22Rv1 (cell line): ENCODE measurements around the gene PEAK1.

Experiments used
- H3K27ac ChIP-seq: fragments of 450-650 bp; 2 replicates; pipeline ENCODE4 v1.5.1; 2017
- ZFX ChIP-seq: fragments of 450-650 bp; IDR thresholded peaks from 2 replicates; pipeline ENCODE4 v1.6.1; 2017; ENCODE audit warnings: antibody characterized with exemption, borderline replicate concordance
- TF ChIP-seq, protein P1 (sequence below): fragments of 450-650 bp; IDR thresholded peaks from 2 replicates; pipeline ENCODE4 v1.5.1; 2017; ENCODE audit warnings: mild to moderate bottlenecking

Gene PEAK1

DNA sequence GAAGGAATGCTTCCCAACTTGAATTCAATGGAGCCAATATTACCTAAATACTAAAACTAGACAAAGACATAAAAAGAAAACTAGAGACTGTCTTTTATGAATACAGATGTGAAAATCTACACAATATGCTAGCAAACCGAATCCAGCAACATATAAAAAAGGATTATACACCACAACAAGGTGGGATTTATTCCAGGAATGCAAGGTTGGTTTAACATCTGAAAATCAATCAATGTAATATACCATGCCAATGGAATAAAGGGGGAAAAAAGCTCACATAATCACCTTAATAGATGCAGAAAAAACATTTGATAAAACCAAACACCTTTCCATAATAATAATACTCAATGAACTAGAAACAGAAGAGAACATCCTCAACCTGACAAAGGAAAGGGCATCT, 279.7 kb downstream of the PEAK1 start:
- no peak for TF ChIP-seq ZFX
- TF ChIP-seq, protein P1, sequence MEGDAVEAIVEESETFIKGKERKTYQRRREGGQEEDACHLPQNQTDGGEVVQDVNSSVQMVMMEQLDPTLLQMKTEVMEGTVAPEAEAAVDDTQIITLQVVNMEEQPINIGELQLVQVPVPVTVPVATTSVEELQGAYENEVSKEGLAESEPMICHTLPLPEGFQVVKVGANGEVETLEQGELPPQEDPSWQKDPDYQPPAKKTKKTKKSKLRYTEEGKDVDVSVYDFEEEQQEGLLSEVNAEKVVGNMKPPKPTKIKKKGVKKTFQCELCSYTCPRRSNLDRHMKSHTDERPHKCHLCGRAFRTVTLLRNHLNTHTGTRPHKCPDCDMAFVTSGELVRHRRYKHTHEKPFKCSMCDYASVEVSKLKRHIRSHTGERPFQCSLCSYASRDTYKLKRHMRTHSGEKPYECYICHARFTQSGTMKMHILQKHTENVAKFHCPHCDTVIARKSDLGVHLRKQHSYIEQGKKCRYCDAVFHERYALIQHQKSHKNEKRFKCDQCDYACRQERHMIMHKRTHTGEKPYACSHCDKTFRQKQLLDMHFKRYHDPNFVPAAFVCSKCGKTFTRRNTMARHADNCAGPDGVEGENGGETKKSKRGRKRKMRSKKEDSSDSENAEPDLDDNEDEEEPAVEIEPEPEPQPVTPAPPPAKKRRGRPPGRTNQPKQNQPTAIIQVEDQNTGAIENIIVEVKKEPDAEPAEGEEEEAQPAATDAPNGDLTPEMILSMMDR = no peak
- no peak overlapping the region for H3K27ac ChIP-seq

DNA sequence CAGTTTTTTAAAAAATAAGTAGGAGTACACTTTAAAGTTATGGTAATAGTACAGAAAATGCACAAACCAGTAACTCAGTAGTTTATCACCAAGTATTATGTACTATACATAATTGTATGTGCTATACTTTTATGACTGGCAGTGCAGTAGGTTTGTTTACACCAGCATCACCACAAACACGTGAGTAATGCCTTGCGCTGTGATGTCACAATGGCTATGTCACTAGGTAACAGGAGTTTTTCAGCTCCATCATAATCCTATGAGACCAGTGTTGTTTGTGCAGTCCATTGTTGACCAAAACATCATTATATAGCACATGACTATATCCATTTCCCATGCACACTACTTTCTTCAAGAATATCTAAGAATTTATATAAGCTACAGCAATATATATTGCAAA, 280.6 kb downstream of the PEAK1 start:
- H3K27ac ChIP-seq = no peak overlapping the region
- TF ChIP-seq, protein P1 = no peak
- TF ChIP-seq ZFX = no peak

DNA sequence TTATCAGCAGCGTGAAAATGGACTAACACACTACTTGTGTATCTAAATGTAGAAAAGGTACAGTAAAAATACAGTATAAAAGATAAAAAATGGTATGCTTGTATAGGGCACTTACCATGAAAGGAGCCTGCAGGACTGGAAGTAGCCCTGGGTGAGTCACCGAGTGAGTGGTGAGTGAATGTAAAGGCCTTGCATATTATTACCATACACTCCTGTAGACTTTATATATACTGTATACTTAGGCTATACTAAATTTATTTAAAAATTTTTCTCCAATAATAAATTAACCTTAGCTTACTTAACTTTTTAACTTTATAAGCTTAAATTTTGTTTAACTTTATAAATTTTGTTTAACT, 281.8 kb downstream of the PEAK1 start:
- no peak for TF ChIP-seq ZFX
- TF ChIP-seq, protein P1 = no peak
- H3K27ac ChIP-seq = peak overlapping the region; percentile 82

DNA sequence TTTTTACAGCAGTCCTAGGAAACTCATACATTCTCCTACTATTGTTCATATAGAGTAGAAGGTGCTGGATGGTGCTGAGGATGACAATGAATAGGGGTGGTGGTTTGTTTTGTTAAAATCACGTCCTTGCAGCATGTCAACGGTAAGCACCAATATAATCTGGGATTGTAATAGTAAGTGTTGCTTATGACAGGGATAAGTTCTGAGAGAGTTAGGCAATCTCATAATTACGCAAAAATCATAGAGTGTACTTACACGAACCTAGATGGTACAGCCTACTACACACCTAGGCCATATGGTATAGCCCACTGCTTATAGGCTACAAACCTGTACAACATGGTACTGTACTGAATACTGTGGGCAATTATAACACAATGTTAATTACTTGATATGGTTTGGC, 284.7 kb downstream of the PEAK1 start:
- no peak overlapping the region for H3K27ac ChIP-seq
- TF ChIP-seq ZFX = no peak
- TF ChIP-seq, protein P1 = no peak

GRCh38 chr15:77130315-77130930, 289.5 kb downstream of the PEAK1 start:
- TF ChIP-seq ZFX = no peak
- TF ChIP-seq, protein P1 = no peak
- H3K27ac ChIP-seq = no peak overlapping the region

DNA sequence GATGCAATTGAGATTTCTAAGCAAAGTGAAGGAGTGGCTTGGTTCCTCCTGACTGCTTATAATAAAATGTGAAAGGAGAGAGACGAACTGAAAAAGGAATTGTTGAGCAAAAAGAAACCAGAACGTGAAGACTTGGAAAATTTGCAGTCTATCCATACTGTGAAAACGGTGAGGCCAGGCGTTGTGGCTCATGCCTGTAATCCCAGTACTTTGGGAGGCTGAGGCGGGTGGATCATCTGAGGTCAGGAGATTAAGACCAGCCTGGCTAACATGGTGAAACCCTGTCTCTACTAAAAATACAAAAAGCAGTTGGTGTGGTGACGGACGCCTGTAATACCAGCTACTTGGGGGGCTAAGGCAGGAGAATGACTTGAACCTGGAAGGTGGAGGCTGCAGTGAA, 292.3 kb downstream of the PEAK1 start:
- TF ChIP-seq ZFX = no peak
- TF ChIP-seq, protein P1 = no peak
- H3K27ac ChIP-seq = no peak overlapping the region

DNA sequence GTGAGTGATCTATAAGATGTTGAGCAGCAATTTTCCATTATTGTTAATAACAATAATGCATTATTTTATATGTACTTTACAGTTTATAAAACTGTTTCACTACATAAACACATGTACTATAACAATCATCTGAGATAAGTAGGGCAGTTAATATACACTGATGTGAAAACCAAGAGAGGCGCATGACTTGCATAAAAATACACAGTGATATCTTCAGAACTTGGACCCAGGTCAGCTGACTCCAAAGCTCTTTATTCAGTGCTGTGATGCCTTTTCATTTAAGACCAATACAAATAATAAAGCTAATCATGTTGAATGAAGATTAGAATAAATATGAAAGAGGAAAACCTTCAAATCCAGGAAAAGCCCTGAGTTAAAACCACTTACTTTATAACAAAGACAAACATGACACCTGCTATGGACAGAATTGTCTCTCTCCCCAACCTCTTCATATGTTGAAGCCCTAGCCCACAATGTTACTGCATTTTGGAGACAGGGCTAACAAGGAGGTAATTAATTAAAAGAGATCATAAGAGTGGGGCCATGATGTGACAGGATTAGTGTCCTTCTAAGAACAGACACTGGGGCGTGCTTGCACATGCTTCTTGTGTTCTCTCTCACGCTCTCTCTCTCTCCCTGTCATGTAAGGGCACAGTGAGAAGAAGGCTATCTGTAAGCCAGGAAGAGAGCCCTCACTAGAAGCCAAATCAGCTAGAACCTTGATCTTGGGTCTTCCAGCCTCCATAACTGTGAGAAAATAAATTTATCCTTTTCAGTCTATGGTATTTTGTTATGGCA, 293.2 kb downstream of the PEAK1 start:
- TF ChIP-seq ZFX = no peak
- TF ChIP-seq, protein P1 = no peak
- no peak overlapping the region for H3K27ac ChIP-seq
